ENCODE results near the gene PGBD4. TPM values are rescaled to one million over a fixed set of nuclear protein-coding genes. Genes with fewer than 3 reads are reported as not detected.
A peak's percentile ranks its signal among the peaks of the same experiment; 100 is the strongest.
"Not testable (repeated sequence)": the region's sequence is repeated elsewhere in the genome, so short reads cannot be mapped to it uniquely, and the experiment has no call there.

PGBD4 gene
- total RNA-seq, 1 donor from 2014 or later, result 1.9 TPM

DNA sequence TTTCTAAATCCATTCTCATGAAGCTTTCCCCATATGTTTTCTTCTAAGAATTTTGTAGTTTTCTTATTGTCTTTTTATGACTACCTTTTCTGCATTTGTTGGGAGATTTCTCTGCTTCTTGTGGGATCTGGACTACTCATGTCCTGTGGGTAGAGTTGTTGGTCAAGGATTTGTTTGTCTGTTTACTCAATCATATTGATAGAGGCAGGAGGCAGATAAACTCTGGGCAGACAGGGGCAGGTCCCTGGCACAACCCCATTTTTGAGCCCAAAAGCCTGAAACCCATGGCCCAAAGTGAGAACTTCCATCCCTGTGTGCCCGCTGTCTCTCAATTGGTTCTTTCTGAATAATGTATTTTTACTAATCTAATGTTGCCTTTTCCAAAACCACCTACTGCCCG, 12.3 kb downstream of the PGBD4 start:
- TF ChIP-seq, protein P1, sequence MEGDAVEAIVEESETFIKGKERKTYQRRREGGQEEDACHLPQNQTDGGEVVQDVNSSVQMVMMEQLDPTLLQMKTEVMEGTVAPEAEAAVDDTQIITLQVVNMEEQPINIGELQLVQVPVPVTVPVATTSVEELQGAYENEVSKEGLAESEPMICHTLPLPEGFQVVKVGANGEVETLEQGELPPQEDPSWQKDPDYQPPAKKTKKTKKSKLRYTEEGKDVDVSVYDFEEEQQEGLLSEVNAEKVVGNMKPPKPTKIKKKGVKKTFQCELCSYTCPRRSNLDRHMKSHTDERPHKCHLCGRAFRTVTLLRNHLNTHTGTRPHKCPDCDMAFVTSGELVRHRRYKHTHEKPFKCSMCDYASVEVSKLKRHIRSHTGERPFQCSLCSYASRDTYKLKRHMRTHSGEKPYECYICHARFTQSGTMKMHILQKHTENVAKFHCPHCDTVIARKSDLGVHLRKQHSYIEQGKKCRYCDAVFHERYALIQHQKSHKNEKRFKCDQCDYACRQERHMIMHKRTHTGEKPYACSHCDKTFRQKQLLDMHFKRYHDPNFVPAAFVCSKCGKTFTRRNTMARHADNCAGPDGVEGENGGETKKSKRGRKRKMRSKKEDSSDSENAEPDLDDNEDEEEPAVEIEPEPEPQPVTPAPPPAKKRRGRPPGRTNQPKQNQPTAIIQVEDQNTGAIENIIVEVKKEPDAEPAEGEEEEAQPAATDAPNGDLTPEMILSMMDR (conservative IDR thresholded peaks at IDR 0.05), result no peak
- no peak for DNase-seq (ENCODE audit: low read depth, low spot score)

DNA sequence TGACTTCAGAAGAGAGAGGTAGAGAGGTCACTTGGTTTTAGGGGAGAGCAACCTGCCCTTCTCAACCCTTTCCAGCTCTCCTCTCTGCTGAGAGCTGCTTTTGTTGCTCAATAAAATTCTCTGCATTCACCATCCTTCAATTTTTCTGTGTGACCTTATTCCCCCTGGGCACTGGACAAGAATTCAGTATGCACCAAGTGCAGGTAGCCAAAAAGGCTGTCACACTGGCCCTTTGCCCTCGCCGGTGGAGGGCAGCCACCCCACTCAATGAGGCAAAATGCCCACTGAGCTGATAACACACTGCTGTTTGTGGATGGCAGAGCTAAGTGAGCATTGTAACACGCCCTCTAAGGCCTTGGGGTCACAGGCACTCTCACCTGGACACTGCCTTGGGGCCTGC, 12.9 kb downstream of the PGBD4 start:
- Mint-ChIP-seq H3K27me3 (ENCODE audit: low read depth) (peaks cover 15% of the 10 kb centered on the region), H3K9me3 (no peaks in the 10 kb centered on the region), H3K36me3 (ENCODE audit: low read depth) (no peaks in the 10 kb centered on the region), H3K4me1 (no peaks in the 10 kb centered on the region), H3K4me3 (no peak overlapping the region), H3K27ac (ENCODE audit: unreplicated experiment) (no peak overlapping the region)
- no peak for DNase-seq (ENCODE audit: low read depth, low spot score)
- TF ChIP-seq, protein P1 (conservative IDR thresholded peaks at IDR 0.05), result no peak

More for the DNA sequence above, 12.3 kb downstream of the PGBD4 start:
- Mint-ChIP-seq H3K9me3 (no peaks in the 10 kb centered on the region), H3K27ac (ENCODE audit: unreplicated experiment) (no peak overlapping the region), H3K36me3 (ENCODE audit: low read depth) (no peaks in the 10 kb centered on the region), H3K4me1 (no peaks in the 10 kb centered on the region), H3K27me3 (ENCODE audit: low read depth) (peaks cover 15% of the 10 kb centered on the region), H3K4me3 (no peak overlapping the region)

DNA sequence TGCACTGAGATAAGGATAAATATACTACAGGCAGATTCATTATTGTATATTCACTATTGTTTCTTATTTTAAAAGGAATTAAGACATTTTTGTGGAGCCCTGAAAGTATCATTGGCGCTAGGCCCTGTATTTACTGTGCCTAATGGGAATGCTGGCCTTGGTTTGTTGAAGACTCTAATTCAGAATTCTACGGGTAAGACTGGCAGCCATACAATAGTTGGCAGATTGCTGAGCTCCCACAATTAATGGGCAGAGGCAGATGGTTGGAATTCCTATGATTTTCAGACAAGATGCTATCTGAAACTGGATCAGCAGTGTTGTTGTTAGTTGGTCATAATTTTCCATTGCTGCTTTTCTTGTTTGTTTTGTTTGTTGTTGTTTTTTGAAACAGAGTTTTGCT, 14.7 kb downstream of the PGBD4 start:
- Mint-ChIP-seq H3K4me1 (no peaks in the 10 kb centered on the region), H3K36me3 (ENCODE audit: low read depth) (no peaks in the 10 kb centered on the region), H3K27me3 (ENCODE audit: low read depth) (peaks cover 18% of the 10 kb centered on the region), H3K27ac (ENCODE audit: unreplicated experiment) (no peak overlapping the region), H3K9me3 (no peaks in the 10 kb centered on the region), H3K4me3 (no peak overlapping the region)
- TF ChIP-seq, protein P1 (conservative IDR thresholded peaks at IDR 0.05), result no peak
- no peak for DNase-seq (ENCODE audit: low read depth, low spot score)

DNA sequence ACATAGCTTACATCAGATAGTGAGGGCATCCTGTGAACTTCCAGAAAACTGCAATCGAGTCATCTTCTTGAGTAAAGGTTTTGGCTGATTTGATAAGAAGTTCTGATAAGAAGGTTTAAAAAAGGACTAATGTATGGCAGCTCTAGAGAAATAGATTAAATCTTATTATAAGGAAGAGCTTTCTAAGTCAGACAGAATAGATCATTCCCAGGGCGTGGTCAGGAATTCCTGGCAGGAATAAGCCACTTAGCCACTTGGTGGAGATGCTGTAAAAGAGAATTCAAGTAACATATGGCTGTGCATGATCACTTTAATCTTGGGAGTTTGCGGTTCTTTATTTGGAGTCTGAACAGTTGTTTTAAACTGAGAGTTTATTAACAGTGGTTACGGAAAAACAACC, 17.4 kb downstream of the PGBD4 start:
- H3K27ac Mint-ChIP-seq (ENCODE audit: unreplicated experiment), result no peak overlapping the region
- no peaks in the 10 kb centered on the region for H3K9me3 Mint-ChIP-seq
- DNase-seq (ENCODE audit: low read depth, low spot score), result no peak
- H3K4me1 Mint-ChIP-seq, result peaks cover 8% of the 10 kb centered on the region
- no peak overlapping the region for H3K4me3 Mint-ChIP-seq
- H3K36me3 Mint-ChIP-seq (ENCODE audit: low read depth), result no peaks in the 10 kb centered on the region
- peaks cover 12% of the 10 kb centered on the region for H3K27me3 Mint-ChIP-seq (ENCODE audit: low read depth)
- TF ChIP-seq, protein P1 (conservative IDR thresholded peaks at IDR 0.05), result no peak

DNA sequence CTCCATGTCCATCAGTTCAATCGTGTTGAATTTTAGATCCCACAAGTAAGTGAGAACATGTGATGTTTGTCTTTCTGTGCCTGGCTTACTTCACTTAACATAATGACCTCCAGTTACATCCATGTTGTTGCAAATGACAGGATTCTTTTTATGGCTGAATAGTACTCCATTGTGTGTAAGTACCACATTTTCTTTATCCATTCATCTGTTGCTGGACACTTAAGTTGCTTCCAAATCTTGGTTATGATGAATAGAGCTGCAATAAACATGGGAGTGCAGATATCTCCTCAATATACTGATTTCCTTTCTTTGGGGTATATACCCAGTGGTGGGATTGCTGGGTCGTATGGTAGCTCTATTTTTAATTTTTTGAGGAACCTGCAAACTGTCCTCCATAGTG, 18.5 kb downstream of the PGBD4 start:
- peaks cover 10% of the 10 kb centered on the region for H3K27me3 Mint-ChIP-seq (ENCODE audit: low read depth)
- not testable (repeated sequence) for H3K27ac Mint-ChIP-seq (ENCODE audit: unreplicated experiment); H3K4me1 Mint-ChIP-seq; DNase-seq (ENCODE audit: low read depth, low spot score); H3K4me3 Mint-ChIP-seq; H3K36me3 Mint-ChIP-seq (ENCODE audit: low read depth); H3K9me3 Mint-ChIP-seq

DNA sequence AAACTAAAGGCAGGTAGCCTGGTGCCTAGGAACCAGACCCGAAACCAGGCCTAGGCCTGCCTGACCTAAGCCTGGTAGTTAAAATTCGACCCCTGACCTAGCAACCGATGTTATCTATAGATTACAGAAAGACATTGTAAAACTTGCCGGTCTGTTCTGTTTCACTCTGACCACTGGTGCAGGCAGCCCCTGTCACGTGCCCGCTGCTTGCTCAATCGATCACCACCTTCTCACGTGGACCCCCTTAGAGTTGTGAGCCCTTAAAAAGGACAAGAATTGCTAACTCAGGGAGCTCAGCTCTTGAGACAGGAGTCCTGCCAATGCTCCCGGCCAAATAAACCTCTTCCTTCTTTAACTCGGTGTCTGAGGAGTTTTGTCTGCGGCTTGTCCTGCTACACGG, 19.9 kb downstream of the PGBD4 start:
- DNase-seq (ENCODE audit: low read depth, low spot score); H3K4me3 Mint-ChIP-seq; H3K36me3 Mint-ChIP-seq (ENCODE audit: low read depth); H3K9me3 Mint-ChIP-seq; H3K27ac Mint-ChIP-seq (ENCODE audit: unreplicated experiment): not testable (repeated sequence)
- Mint-ChIP-seq H3K27me3 (ENCODE audit: low read depth) (peaks cover 12% of the 10 kb centered on the region), H3K4me1 (peaks cover 14% of the 10 kb centered on the region)

DNA sequence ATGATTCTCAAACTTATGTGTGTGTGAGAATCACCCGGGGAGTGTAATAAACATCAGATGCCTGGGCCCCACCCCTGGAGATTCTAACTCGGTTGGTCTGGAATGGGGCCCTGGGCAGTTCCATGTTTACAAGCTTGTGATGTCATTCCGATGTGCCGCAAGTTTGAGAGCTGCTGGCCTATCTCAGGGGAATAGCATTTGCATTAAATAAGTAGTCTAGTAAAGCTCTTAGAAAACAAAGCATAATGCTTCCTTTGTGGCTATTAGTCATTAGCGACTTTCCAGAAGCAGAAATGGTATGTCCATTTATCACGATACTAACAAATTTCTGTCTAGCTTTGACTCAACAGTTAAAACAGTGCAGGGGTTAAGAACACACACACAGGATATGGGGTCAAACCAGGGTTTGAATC, 20.9 kb downstream of the PGBD4 start:
- Mint-ChIP-seq H3K4me1 (peaks cover 14% of the 10 kb centered on the region), H3K36me3 (ENCODE audit: low read depth) (no peaks in the 10 kb centered on the region)

More for the DNA sequence above, 20.9 kb downstream of the PGBD4 start:
- peaks cover 10% of the 10 kb centered on the region for H3K27me3 Mint-ChIP-seq (ENCODE audit: low read depth)
- H3K27ac Mint-ChIP-seq (ENCODE audit: unreplicated experiment), result peak overlapping the region; percentile 9
- peaks cover 2% of the 10 kb centered on the region for H3K9me3 Mint-ChIP-seq
- no peak overlapping the region for H3K4me3 Mint-ChIP-seq
- TF ChIP-seq, protein P1 (conservative IDR thresholded peaks at IDR 0.05), result no peak
- DNase-seq (ENCODE audit: low read depth, low spot score), result no peak

All from neural crest cell (in vitro differentiated cells).